IPS-20b (cell line): Measurements from ENCODE around the gene KMT2C.
"Not testable (repeated sequence)": the region's sequence is repeated elsewhere in the genome, so short reads cannot be mapped to it uniquely, and the experiment has no call there.

Experiments
- H3K27ac ChIP-seq: one replicate; pipeline ENCODE4 v1.5.1; 2013; ENCODE audit warnings: low read length
- H3K27me3 ChIP-seq: 2 replicates; pipeline ENCODE4 v1.6.1; 2013; ENCODE audit warnings: mild to moderate bottlenecking, low read length, inconsistent platforms; ENCODE audit not compliant: insufficient read depth
- H3K36me3 ChIP-seq: 2 replicates; pipeline ENCODE4 v1.6.1; 2013; ENCODE audit warnings: low read depth, mild to moderate bottlenecking, inconsistent platforms, low read length, moderate library complexity; ENCODE audit not compliant: insufficient read depth
- H3K4me1 ChIP-seq: 2 replicates; pipeline ENCODE4 v1.6.1; 2013; ENCODE audit warnings: mild to moderate bottlenecking, control low read depth, inconsistent platforms, low read length, moderate library complexity; ENCODE audit not compliant: insufficient read depth
- H3K4me3 ChIP-seq: 2 replicates; pipeline ENCODE4 v1.5.1; 2013; ENCODE audit warnings: mild to moderate bottlenecking, low read length, inconsistent platforms
- H3K9ac ChIP-seq: 2 replicates; pipeline ENCODE4 v1.6.1; 2013; ENCODE audit warnings: low read depth, mild to moderate bottlenecking, inconsistent platforms, low read length, moderate library complexity
- H3K9me3 ChIP-seq: 2 replicates; pipeline ENCODE4 v1.6.1; 2013; ENCODE audit warnings: mild to moderate bottlenecking, low read depth, low read length, inconsistent platforms; ENCODE audit not compliant: insufficient read depth

Gene KMT2C

GRCh38 chr7:152328234-152328633 is 107.6 kb downstream of the KMT2C start:
- Histone ChIP-seq H3K36me3 (peaks cover 19% of the 10 kb centered on the region), H3K4me3 (no peak overlapping the region), H3K27me3 (no peaks in the 10 kb centered on the region), H3K27ac (no peak overlapping the region), H3K9me3 (no peaks in the 10 kb centered on the region), H3K9ac (no peak overlapping the region), H3K4me1 (no peaks in the 10 kb centered on the region)

GRCh38 chr7:152315845-152316244 is 120.0 kb downstream of the KMT2C start:
- Histone ChIP-seq H3K4me1 (no peaks in the 10 kb centered on the region), H3K9ac (no peak overlapping the region), H3K4me3 (no peak overlapping the region), H3K36me3 (no peaks in the 10 kb centered on the region), H3K27ac (no peak overlapping the region), H3K9me3 (no peaks in the 10 kb centered on the region), H3K27me3 (no peaks in the 10 kb centered on the region)

GRCh38 chr7:152313831-152314604 is 121.8 kb downstream of the KMT2C start:
- H3K9ac ChIP-seq, result no peak overlapping the region
- no peaks in the 10 kb centered on the region for H3K4me1 ChIP-seq
- no peaks in the 10 kb centered on the region for H3K9me3 ChIP-seq
- H3K27me3 ChIP-seq, result no peaks in the 10 kb centered on the region
- no peak overlapping the region for H3K4me3 ChIP-seq
- H3K27ac ChIP-seq, result no peak overlapping the region
- H3K36me3 ChIP-seq, result peaks cover 6% of the 10 kb centered on the region

- Histone ChIP-seq H3K27me3 (no peaks in the 10 kb centered on the region), H3K9ac (no peak overlapping the region), H3K27ac (no peak overlapping the region), H3K4me1 (no peaks in the 10 kb centered on the region), H3K36me3 (peaks cover 6% of the 10 kb centered on the region), H3K4me3 (no peak overlapping the region), H3K9me3 (no peaks in the 10 kb centered on the region)
Measured at GRCh38 chr7:152313217-152313616, 122.6 kb downstream of the KMT2C start.

GRCh38 chr7:152312316-152312715 is 123.5 kb downstream of the KMT2C start:
- no peaks in the 10 kb centered on the region for H3K4me1 ChIP-seq
- no peak overlapping the region for H3K9ac ChIP-seq
- peaks cover 6% of the 10 kb centered on the region for H3K36me3 ChIP-seq
- H3K27me3 ChIP-seq, result no peaks in the 10 kb centered on the region
- H3K4me3 ChIP-seq, result no peak overlapping the region
- no peaks in the 10 kb centered on the region for H3K9me3 ChIP-seq
- H3K27ac ChIP-seq, result no peak overlapping the region

GRCh38 chr7:152307902-152308301 is 127.9 kb downstream of the KMT2C start:
- no peak overlapping the region for H3K9ac ChIP-seq
- no peak overlapping the region for H3K4me3 ChIP-seq
- H3K27me3 ChIP-seq, result no peaks in the 10 kb centered on the region
- peaks cover 6% of the 10 kb centered on the region for H3K36me3 ChIP-seq
- H3K9me3 ChIP-seq, result no peaks in the 10 kb centered on the region
- H3K4me1 ChIP-seq, result no peaks in the 10 kb centered on the region
- no peak overlapping the region for H3K27ac ChIP-seq

GRCh38 chr7:152299542-152300143 is 136.2 kb downstream of the KMT2C start:
- not testable (repeated sequence) for H3K36me3 ChIP-seq

GRCh38 chr7:152292897-152293296 is 142.9 kb downstream of the KMT2C start:
- H3K9me3 ChIP-seq, result peaks cover 3% of the 10 kb centered on the region; the same call in 1 of the 2 replicates
- no peaks in the 10 kb centered on the region for H3K27me3 ChIP-seq
- H3K4me3 ChIP-seq, result no peak overlapping the region
- 0 out of 2 replicates have a peak, but pooled peaks cover 5% of the 10 kb centered on the region for H3K4me1 ChIP-seq
- no peak overlapping the region for H3K27ac ChIP-seq
- peaks cover 5% of the 10 kb centered on the region; the same call in 1 of the 2 replicates for H3K36me3 ChIP-seq
- H3K9ac ChIP-seq, result no peak overlapping the region

More at GRCh38 chr7:152299542-152300143, 136.2 kb downstream of the KMT2C start:
- not testable (repeated sequence) for H3K9me3 ChIP-seq, H3K27ac ChIP-seq, H3K27me3 ChIP-seq, H3K4me1 ChIP-seq, H3K9ac ChIP-seq, H3K4me3 ChIP-seq

- peaks cover 10% of the 10 kb centered on the region; the same call in 1 of the 2 replicates for H3K9me3 ChIP-seq
- not testable (repeated sequence) for H3K27me3 ChIP-seq, H3K4me1 ChIP-seq, H3K4me3 ChIP-seq, H3K27ac ChIP-seq, H3K36me3 ChIP-seq, H3K9ac ChIP-seq
Measured at GRCh38 chr7:152286972-152287371, 148.8 kb downstream of the KMT2C start.

GRCh38 chr7:152286219-152286618 is 149.6 kb downstream of the KMT2C start:
- H3K4me3 ChIP-seq, H3K27me3 ChIP-seq, H3K36me3 ChIP-seq, H3K4me1 ChIP-seq, H3K9ac ChIP-seq, H3K27ac ChIP-seq: not testable (repeated sequence)
- peaks cover 10% of the 10 kb centered on the region; the same call in 1 of the 2 replicates for H3K9me3 ChIP-seq

GRCh38 chr7:152284998-152285397 is 150.8 kb downstream of the KMT2C start:
- H3K9me3 ChIP-seq, result peaks cover 10% of the 10 kb centered on the region; the same call in 1 of the 2 replicates
- H3K36me3 ChIP-seq, H3K4me3 ChIP-seq, H3K4me1 ChIP-seq, H3K27ac ChIP-seq, H3K27me3 ChIP-seq, H3K9ac ChIP-seq: not testable (repeated sequence)

- not testable (repeated sequence) for H3K4me1 ChIP-seq, H3K27me3 ChIP-seq, H3K9ac ChIP-seq, H3K4me3 ChIP-seq, H3K36me3 ChIP-seq, H3K9me3 ChIP-seq, H3K27ac ChIP-seq
Measured at GRCh38 chr7:152277687-152278086, 158.1 kb downstream of the KMT2C start.
